ENCODE measurements around the gene TUT7. TPM values are rescaled to one million over a fixed set of nuclear protein-coding genes. Genes with fewer than 3 reads are reported as not detected.

TUT7 gene
- total and polyA plus RNA-seq, 2 experiments from 2014 or later, result 21.4 to 23.8 TPM

DNA sequence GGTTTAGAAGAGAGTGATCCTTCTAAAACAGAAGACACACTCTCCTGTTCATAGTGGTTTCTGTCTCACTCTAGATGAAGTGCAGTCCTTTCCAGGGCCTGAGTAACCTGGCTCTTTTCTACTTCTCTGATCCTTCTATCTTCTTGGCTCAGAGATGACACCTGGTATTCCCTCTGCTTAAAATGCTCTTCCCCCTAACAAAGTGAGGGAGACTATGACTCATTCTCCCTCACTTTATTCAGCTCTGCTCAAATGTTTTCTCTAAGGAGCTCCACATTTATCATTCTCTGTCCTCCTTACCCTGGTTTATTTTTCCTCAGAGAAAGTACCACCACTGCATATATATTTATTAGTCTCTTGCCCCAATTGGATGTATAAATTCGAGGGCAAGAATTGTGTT, 24.6 kb downstream of the TUT7 start:
- Mint-ChIP-seq H3K27me3 (ENCODE audit: insufficient read depth, low read depth, poor library complexity) (no peaks in the 10 kb centered on the region), H3K27ac (0 out of 2 replicates have a peak overlapping the region, but pooled peaks have one; percentile 8), H3K36me3 (ENCODE audit: low read depth) (peaks cover 49% of the 10 kb centered on the region; the same call in 2 of the 3 replicates), H3K4me3 (no peak overlapping the region), H3K9me3 (peaks cover 2% of the 10 kb centered on the region; the same call in 1 of the 3 replicates), H3K4me1 (peaks cover 18% of the 10 kb centered on the region)
- Histone ChIP-seq H4K20me1 (replicated peaks; ENCODE audit: insufficient read depth) (no peaks in the 10 kb centered on the region; the same call in 1 of the 2 replicates), H3K9me2 (ENCODE audit: insufficient read depth) (no peaks in the 10 kb centered on the region), H3K4me2 (no peak overlapping the region), H3F3A (replicated peaks; ENCODE audit: low read depth) (no peaks in the 10 kb centered on the region), H3K4me3 (no peak overlapping the region), H3K79me2 (replicated peaks; ENCODE audit: insufficient read depth) (no peaks in the 10 kb centered on the region), H2AFZ (no peak overlapping the region), H3K4me1 (ENCODE audit: insufficient read depth) (peaks cover 10% of the 10 kb centered on the region), H3K36me3 (ENCODE audit: insufficient read depth) (peaks cover 3% of the 10 kb centered on the region; the same call in 1 of the 2 replicates), H3K27ac (ENCODE audit: low read depth) (no peak overlapping the region), H3K27me3 (ENCODE audit: insufficient read depth) (no peaks in the 10 kb centered on the region)
- DNase-seq (ENCODE audit: low spot score), result no peak
- TF ChIP-seq ZNF114 (CRISPR knock-in tag; IDR thresholded peaks at IDR 0.05) (no peak), EZH2 (IDR thresholded peaks at IDR 0.05; ENCODE audit: low read depth, unreplicated experiment) (no peak), ZNF331 (CRISPR knock-in tag; IDR thresholded peaks at IDR 0.05; ENCODE audit: low read depth) (no peak), JUNB (IDR thresholded peaks at IDR 0.05; ENCODE audit: unreplicated experiment) (no peak), EZH2phosphoT487 (IDR thresholded peaks at IDR 0.05; ENCODE audit: unreplicated experiment) (no peak), NANOG (IDR thresholded peaks at IDR 0.05; ENCODE audit: borderline replicate concordance) (no peak), POLR2AphosphoS5 (IDR thresholded peaks at IDR 0.05; ENCODE audit: low read depth) (no peak), STAT1 (IDR thresholded peaks at IDR 0.05; ENCODE audit: unreplicated experiment) (no peak), CREB1 (CRISPR knock-in tag; IDR thresholded peaks at IDR 0.05; ENCODE audit: low read depth) (no peak)
- TF ChIP-seq, protein P1, sequence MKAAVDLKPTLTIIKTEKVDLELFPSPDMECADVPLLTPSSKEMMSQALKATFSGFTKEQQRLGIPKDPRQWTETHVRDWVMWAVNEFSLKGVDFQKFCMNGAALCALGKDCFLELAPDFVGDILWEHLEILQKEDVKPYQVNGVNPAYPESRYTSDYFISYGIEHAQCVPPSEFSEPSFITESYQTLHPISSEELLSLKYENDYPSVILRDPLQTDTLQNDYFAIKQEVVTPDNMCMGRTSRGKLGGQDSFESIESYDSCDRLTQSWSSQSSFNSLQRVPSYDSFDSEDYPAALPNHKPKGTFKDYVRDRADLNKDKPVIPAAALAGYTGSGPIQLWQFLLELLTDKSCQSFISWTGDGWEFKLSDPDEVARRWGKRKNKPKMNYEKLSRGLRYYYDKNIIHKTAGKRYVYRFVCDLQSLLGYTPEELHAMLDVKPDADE (IDR thresholded peaks at IDR 0.05), result no peak
- TF ChIP-seq, protein P2, sequence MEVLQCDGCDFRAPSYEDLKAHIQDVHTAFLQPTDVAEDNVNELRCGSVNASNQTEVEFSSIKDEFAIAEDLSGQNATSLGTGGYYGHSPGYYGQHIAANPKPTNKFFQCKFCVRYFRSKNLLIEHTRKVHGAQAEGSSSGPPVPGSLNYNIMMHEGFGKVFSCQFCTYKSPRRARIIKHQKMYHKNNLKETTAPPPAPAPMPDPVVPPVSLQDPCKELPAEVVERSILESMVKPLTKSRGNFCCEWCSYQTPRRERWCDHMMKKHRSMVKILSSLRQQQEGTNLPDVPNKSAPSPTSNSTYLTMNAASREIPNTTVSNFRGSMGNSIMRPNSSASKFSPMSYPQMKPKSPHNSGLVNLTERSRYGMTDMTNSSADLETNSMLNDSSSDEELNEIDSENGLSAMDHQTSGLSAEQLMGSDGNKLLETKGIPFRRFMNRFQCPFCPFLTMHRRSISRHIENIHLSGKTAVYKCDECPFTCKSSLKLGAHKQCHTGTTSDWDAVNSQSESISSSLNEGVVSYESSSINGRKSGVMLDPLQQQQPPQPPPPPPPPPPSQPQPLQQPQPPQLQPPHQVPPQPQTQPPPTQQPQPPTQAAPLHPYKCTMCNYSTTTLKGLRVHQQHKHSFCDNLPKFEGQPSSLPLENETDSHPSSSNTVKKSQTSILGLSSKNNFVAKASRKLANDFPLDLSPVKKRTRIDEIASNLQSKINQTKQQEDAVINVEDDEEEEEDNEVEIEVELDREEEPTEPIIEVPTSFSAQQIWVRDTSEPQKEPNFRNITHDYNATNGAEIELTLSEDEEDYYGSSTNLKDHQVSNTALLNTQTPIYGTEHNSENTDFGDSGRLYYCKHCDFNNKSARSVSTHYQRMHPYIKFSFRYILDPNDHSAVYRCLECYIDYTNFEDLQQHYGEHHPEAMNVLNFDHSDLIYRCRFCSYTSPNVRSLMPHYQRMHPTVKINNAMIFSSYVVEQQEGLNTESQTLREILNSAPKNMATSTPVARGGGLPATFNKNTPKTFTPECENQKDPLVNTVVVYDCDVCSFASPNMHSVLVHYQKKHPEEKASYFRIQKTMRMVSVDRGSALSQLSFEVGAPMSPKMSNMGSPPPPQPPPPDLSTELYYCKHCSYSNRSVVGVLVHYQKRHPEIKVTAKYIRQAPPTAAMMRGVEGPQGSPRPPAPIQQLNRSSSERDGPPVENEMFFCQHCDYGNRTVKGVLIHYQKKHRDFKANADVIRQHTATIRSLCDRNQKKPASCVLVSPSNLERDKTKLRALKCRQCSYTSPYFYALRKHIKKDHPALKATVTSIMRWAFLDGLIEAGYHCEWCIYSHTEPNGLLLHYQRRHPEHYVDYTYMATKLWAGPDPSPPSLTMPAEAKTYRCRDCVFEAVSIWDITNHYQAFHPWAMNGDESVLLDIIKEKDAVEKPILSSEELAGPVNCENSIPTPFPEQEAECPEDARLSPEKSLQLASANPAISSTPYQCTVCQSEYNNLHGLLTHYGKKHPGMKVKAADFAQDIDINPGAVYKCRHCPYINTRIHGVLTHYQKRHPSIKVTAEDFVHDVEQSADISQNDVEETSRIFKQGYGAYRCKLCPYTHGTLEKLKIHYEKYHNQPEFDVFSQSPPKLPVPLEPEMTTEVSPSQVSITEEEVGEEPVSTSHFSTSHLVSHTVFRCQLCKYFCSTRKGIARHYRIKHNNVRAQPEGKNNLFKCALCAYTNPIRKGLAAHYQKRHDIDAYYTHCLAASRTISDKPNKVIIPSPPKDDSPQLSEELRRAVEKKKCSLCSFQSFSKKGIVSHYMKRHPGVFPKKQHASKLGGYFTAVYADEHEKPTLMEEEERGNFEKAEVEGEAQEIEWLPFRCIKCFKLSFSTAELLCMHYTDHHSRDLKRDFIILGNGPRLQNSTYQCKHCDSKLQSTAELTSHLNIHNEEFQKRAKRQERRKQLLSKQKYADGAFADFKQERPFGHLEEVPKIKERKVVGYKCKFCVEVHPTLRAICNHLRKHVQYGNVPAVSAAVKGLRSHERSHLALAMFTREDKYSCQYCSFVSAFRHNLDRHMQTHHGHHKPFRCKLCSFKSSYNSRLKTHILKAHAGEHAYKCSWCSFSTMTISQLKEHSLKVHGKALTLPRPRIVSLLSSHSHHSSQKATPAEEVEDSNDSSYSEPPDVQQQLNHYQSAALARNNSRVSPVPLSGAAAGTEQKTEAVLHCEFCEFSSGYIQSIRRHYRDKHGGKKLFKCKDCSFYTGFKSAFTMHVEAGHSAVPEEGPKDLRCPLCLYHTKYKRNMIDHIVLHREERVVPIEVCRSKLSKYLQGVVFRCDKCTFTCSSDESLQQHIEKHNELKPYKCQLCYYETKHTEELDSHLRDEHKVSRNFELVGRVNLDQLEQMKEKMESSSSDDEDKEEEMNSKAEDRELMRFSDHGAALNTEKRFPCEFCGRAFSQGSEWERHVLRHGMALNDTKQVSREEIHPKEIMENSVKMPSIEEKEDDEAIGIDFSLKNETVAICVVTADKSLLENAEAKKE (CRISPR knock-in tag; IDR thresholded peaks at IDR 0.05), result no peak
- TF ChIP-seq, protein P3, sequence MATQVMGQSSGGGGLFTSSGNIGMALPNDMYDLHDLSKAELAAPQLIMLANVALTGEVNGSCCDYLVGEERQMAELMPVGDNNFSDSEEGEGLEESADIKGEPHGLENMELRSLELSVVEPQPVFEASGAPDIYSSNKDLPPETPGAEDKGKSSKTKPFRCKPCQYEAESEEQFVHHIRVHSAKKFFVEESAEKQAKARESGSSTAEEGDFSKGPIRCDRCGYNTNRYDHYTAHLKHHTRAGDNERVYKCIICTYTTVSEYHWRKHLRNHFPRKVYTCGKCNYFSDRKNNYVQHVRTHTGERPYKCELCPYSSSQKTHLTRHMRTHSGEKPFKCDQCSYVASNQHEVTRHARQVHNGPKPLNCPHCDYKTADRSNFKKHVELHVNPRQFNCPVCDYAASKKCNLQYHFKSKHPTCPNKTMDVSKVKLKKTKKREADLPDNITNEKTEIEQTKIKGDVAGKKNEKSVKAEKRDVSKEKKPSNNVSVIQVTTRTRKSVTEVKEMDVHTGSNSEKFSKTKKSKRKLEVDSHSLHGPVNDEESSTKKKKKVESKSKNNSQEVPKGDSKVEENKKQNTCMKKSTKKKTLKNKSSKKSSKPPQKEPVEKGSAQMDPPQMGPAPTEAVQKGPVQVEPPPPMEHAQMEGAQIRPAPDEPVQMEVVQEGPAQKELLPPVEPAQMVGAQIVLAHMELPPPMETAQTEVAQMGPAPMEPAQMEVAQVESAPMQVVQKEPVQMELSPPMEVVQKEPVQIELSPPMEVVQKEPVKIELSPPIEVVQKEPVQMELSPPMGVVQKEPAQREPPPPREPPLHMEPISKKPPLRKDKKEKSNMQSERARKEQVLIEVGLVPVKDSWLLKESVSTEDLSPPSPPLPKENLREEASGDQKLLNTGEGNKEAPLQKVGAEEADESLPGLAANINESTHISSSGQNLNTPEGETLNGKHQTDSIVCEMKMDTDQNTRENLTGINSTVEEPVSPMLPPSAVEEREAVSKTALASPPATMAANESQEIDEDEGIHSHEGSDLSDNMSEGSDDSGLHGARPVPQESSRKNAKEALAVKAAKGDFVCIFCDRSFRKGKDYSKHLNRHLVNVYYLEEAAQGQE (IDR thresholded peaks at IDR 0.05; ENCODE audit: unreplicated experiment), result no peak
- TF ChIP-seq, protein P4, sequence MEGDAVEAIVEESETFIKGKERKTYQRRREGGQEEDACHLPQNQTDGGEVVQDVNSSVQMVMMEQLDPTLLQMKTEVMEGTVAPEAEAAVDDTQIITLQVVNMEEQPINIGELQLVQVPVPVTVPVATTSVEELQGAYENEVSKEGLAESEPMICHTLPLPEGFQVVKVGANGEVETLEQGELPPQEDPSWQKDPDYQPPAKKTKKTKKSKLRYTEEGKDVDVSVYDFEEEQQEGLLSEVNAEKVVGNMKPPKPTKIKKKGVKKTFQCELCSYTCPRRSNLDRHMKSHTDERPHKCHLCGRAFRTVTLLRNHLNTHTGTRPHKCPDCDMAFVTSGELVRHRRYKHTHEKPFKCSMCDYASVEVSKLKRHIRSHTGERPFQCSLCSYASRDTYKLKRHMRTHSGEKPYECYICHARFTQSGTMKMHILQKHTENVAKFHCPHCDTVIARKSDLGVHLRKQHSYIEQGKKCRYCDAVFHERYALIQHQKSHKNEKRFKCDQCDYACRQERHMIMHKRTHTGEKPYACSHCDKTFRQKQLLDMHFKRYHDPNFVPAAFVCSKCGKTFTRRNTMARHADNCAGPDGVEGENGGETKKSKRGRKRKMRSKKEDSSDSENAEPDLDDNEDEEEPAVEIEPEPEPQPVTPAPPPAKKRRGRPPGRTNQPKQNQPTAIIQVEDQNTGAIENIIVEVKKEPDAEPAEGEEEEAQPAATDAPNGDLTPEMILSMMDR (conservative IDR thresholded peaks at IDR 0.05; ENCODE audit: low read depth in 2 of 2), result no peak
- no peak for ATAC-seq

All from GM23338 (cell line).